Glutamatergic neuron (in vitro differentiated cells): ENCODE data around the gene BMP2K. TPM values are rescaled to one million over a fixed set of nuclear protein-coding genes. Genes with fewer than 3 reads are reported as not detected.
"Not testable (repeated sequence)": the region's sequence is repeated elsewhere in the genome, so short reads cannot be mapped to it uniquely, and the experiment has no call there.

Experiments
- DNase-seq: peaks from one replicate; pipeline ENCODE4 v3.0.0; 2022
- H3K27ac Mint-ChIP-seq: one replicate; pipeline ENCODE4 v1.8.0; 2020; ENCODE audit warnings: mild to moderate bottlenecking, mixed read lengths, inconsistent platforms; ENCODE audit not compliant: unreplicated experiment
- H3K27me3 Mint-ChIP-seq: one replicate; pipeline ENCODE4 v1.8.0; 2020; ENCODE audit warnings: mild to moderate bottlenecking, moderate library complexity, mixed read lengths, inconsistent platforms; ENCODE audit not compliant: unreplicated experiment
- H3K36me3 Mint-ChIP-seq: one replicate; pipeline ENCODE4 v1.8.0; 2020; ENCODE audit warnings: mild to moderate bottlenecking, mixed read lengths, inconsistent platforms; ENCODE audit not compliant: unreplicated experiment
- H3K4me1 Mint-ChIP-seq: one replicate; pipeline ENCODE4 v1.8.0; 2020; ENCODE audit warnings: mild to moderate bottlenecking, low read depth, mixed read lengths, inconsistent platforms; ENCODE audit not compliant: unreplicated experiment
- H3K4me3 Mint-ChIP-seq: one replicate; pipeline ENCODE4 v1.8.0; 2020; ENCODE audit warnings: mild to moderate bottlenecking, mixed read lengths, inconsistent platforms; ENCODE audit not compliant: unreplicated experiment
- H3K9me3 Mint-ChIP-seq: one replicate; pipeline ENCODE4 v1.8.0; 2020; ENCODE audit warnings: mild to moderate bottlenecking, moderate library complexity, mixed read lengths, inconsistent platforms; ENCODE audit not compliant: unreplicated experiment
- CTCF ChIP-seq: fragments of 200-600 bp; sonication (generic); IDR thresholded peaks from one replicate; pipeline ENCODE4 v1.5.0; 2021; ENCODE audit not compliant: partially characterized antibody, unreplicated experiment
- total RNA-seq: library from RNA; stranded (reverse); fragmentation: NEBNext Ultra II Directional; extraction: Animal tissue kit (Norgen Biotek cat#: 25700); gene quantifications from one replicate; pipeline ENCODE4 v1.2.1, GENCODE V29; 2021; ENCODE audit not compliant: unreplicated experiment

Gene BMP2K
- total RNA-seq, 1 donor from 2014 or later: 13.6 TPM

- H3K27me3 Mint-ChIP-seq: no peaks in the 10 kb centered on the region
- H3K4me3 Mint-ChIP-seq: no peak overlapping the region
- no peak for TF ChIP-seq CTCF
- H3K9me3 Mint-ChIP-seq: peaks cover 3% of the 10 kb centered on the region
- no peaks in the 10 kb centered on the region for H3K4me1 Mint-ChIP-seq
- DNase-seq: no peak
- H3K36me3 Mint-ChIP-seq: no peaks in the 10 kb centered on the region
- no peak overlapping the region for H3K27ac Mint-ChIP-seq
These were observed 131.5 kb downstream of the BMP2K start for GRCh38 chr4:78907638-78908037.

- H3K9me3 Mint-ChIP-seq, DNase-seq, H3K27me3 Mint-ChIP-seq, H3K4me1 Mint-ChIP-seq, H3K4me3 Mint-ChIP-seq, H3K36me3 Mint-ChIP-seq, H3K27ac Mint-ChIP-seq: not testable (repeated sequence)
These were observed 132.8 kb downstream of the BMP2K start for GRCh38 chr4:78908974-78909373.

- Mint-ChIP-seq H3K27me3 (no peaks in the 10 kb centered on the region), H3K4me3 (no peak overlapping the region), H3K27ac (no peak overlapping the region), H3K36me3 (no peaks in the 10 kb centered on the region), H3K4me1 (no peaks in the 10 kb centered on the region), H3K9me3 (peaks cover 3% of the 10 kb centered on the region)
- no peak for DNase-seq
- TF ChIP-seq CTCF: no peak
These were observed 134.5 kb downstream of the BMP2K start for GRCh38 chr4:78910612-78911011.

- Mint-ChIP-seq H3K4me3 (no peak overlapping the region), H3K27ac (no peak overlapping the region), H3K4me1 (no peaks in the 10 kb centered on the region), H3K9me3 (no peaks in the 10 kb centered on the region), H3K36me3 (no peaks in the 10 kb centered on the region), H3K27me3 (no peaks in the 10 kb centered on the region)
- no peak for DNase-seq
- TF ChIP-seq CTCF: no peak
These were observed 146.1 kb downstream of the BMP2K start for GRCh38 chr4:78922207-78922606.

GRCh38 chr4:78923464-78924312 is 147.5 kb downstream of the BMP2K start:
- no peaks in the 10 kb centered on the region for H3K27me3 Mint-ChIP-seq
- no peaks in the 10 kb centered on the region for H3K36me3 Mint-ChIP-seq
- H3K4me1 Mint-ChIP-seq: no peaks in the 10 kb centered on the region
- no peak overlapping the region for H3K4me3 Mint-ChIP-seq
- TF ChIP-seq CTCF: no peak
- H3K27ac Mint-ChIP-seq: no peak overlapping the region
- DNase-seq: no peak
- H3K9me3 Mint-ChIP-seq: no peaks in the 10 kb centered on the region
